NCI-H510A (cell line): ENCODE data around the gene FRAS1.
A peak's percentile ranks its signal among the peaks of the same experiment; 100 is the strongest.

Experiments used
- DNase-seq: peaks from one replicate; lab custom pipeline; 2025; lab: John Stamatoyannopoulos, UW

FRAS1 gene

GRCh38 chr4:78551420-78552351 is 494.6 kb downstream of the FRAS1 start, which contains the start of gene ANXA3:
Gene ANXA3, plus strand, starts transcription at chr4:78551770. Its CDS starts 2,704 bp downstream, at chr4:78554474.
- peak; percentile 17 for DNase-seq

DNA sequence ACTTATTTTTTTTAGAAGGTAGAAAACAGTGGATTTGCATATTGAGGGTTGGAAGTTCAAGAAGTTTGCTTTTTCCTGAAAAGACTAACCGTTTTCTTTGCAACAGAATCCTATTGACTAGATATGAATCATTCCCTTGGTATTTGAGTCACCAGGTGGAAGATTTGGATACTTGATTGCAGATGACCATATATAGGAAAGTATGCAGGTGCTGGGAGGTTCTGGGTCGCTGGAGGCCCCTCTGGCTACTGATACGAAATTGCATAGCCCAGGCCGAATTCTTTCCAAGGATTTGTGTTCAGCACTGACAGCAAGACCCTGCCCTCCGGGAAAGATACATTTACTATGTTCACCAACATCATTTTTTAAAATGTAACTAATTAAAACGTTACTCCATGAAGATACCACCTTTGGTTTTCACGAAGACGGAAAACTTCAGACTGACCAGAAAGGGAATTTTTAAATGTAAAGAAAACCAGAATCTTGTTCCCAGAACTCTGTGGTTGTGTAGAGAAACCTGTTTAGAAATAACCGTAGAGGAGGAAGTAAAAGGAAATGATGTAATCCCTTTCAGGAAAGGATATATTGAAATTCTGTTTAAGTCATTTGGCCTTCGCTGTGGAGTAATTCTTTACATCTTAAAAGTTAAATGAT is 495.4 kb downstream of the FRAS1 start:
- no peak for DNase-seq

- no peak for DNase-seq
These were observed 495.9 kb downstream of the FRAS1 start for GRCh38 chr4:78553043-78553396.

DNA sequence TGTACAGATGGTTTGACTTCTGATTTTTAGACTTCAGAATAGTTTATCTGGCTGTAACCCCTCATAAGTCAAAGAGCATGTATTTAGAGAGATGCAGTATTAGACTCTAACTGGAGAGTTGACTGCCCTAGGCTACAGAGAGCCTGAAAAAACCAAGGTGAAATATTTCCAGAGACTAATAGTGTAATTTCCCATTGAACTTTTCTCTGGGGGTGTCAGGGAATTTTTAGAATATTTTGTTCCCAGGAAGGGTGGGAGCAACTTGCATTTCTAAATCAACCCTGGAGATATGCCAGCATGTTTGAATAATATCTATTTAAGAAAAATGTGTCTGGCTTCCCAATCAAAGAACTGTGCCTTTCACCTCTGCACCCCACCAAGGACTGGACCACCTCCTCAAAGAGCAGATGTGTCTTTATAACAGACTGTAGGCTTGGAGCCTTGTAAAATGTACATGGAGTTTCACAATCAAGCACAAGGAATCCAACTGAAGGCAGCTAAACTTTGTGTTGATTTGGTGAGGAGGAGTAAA is 496.5 kb downstream of the FRAS1 start:
- DNase-seq: no peak

DNA sequence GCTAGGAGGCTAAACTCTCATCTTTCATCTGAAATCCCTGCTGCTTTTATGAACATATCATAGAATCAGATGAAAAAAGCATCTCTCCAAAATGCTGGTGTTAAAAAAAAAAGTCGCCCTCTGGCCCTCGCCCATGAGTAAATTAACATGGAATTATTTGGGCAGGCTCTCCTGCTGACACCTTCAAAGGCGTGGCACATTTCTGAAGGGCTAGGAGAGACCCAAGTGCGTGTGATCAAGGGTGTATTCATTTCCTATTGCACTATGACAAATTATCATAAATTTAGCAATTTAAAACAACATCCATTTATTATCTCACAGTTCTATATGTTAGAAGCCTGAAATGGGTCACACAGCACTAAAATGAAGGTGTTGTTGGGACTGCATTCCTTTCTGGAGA is 499.5 kb downstream of the FRAS1 start:
- no peak for DNase-seq

DNA sequence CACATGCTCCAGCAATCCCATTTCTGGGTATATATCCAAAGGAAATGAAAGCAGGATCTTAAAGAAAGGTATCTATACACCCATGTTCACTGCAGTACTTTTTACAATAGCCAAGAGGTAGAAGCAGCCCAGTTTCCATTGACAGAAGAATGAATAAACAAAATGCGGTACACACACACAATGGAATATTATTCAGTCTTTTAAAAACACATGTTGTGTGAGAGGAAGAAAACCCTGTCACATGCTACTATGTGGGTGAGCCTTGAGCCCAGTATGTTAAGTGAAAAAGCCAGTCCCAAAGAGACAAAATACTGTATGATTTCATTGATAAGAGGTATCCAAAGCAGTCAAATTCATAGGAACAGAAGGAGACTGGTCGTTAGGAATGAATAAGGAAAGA is 500.7 kb downstream of the FRAS1 start:
- no peak for DNase-seq

DNA sequence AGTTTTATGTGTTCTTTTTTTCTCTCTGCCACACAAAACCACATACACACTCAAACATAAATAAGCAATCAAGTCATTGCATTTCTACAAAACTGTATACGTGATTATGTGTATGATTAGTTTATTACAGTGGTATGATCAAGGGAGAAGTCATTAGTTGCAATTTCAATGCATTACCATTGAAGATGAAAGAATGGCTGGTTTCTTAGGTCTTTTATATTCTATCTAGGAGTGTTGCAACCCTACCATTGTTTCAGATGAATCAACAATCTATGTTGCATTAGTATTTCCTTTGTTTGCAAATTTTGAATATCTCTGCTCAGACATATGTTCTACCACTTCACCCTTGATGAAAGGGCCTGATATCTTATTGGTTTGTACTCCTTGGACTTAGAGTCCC is 501.3 kb downstream of the FRAS1 start:
- DNase-seq: no peak

DNA sequence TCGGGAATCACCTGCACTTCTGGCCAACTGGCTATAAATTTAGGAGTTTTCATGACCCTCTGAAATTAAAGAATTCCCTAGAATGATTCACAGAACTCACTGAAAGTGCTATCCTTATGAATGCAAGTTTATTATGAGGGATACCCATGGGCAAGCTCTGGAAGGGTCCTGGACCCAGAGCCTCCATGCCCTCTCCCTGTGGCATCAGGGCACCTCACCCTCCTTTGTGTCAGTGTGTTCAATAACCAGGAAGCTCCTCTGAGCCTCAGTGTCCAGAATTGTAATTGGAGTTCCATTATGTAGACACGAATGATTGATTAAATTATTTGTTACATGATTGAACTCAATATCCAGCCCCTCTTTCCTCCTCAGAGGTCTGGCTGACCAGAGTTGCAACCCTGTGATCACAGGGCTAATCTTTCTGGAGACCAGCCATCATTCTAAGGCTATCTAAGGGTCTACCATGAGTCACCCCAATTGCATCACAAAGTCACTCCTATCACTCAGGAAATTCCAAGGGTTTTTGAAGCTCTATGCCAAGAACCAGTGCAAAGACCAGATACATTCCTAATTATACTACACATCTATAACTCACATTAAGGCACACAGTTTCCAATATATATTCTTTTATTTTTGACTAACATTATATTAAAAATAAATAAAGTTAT is 503.3 kb downstream of the FRAS1 start:
- DNase-seq: no peak

GRCh38 chr4:78561677-78562076 is 504.6 kb downstream of the FRAS1 start:
- no peak for DNase-seq

DNA sequence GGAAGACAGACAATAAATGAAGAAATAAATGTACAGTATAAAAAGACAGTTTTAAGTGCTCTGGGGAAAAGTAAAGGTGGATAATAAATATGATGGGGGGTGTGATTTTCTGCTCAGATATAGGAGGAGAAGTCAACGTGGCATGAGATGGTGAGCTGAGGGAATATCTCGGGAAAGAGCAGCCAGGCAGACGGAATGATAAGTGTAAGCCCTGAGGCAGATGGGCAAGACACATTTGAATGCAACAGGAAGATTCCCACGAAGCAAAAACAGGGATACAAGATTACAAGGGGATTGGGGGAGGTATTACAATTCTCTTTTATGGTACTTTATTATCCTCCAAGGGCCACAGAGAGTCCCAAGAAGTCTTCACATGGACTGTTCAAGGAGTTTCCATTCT is 505.6 kb downstream of the FRAS1 start:
- no peak for DNase-seq

GRCh38 chr4:78565971-78566372 is 508.8 kb downstream of the FRAS1 start:
- DNase-seq: no peak

DNA sequence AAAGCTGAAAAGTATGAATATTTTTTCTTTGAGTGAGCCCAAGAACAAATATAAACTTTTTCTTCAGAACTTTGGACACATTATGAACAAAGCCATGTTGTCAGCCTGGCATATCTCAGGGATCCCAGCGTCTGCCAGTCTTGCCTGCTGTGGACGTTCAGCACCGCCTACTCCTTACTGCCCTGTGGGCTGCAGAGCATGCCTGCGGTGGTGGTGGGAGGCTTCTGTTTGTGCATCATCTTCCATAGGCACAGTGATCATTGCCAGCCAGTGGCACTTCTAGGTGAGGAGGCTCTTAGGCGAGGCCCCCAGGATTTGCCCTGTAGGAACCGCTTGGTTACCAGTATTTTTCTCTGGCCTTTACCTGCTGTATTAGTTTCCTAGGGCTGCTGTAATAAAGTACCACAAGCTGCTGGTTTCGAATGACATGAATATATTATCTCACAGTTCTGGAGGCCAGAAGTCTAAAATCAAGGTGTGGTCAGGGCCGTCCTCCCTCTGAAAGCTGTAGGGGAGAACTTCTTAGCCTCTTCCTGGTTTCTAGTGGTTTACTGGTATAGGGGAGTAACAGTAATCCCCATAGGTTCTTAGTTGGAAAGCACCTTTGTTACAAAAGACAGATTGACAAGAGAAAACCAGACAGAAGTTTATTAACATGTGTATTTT is 509.8 kb downstream of the FRAS1 start:
- DNase-seq: no peak

DNA sequence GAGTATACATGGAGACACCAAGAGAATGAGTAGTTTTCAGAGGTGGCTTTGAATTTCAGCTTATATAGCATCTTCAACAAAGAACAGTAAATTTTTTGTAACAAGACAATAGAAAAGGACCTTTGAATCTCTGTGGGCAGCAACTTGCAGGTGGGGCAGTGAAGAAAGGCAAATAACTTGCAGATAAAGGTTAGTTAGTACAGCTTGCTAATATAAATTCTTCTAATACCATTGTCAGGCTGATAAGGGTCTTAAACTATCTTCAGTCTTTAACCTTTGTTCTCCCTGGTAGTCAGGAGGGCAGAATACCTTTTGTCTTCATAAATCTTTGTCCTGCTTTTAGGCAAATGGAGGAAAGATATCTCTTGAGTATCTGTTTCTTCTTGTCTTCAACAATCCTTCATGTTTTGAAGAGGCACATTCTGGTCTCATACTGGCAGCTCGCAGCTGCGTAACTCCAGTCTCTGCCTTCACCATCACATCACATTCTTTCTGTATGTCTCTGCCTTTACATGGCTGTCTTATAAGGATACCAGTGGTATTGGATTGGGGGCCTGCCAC is 510.5 kb downstream of the FRAS1 start:
- DNase-seq: no peak

- DNase-seq: no peak
These were observed 511.6 kb downstream of the FRAS1 start for GRCh38 chr4:78568640-78569305.

DNA sequence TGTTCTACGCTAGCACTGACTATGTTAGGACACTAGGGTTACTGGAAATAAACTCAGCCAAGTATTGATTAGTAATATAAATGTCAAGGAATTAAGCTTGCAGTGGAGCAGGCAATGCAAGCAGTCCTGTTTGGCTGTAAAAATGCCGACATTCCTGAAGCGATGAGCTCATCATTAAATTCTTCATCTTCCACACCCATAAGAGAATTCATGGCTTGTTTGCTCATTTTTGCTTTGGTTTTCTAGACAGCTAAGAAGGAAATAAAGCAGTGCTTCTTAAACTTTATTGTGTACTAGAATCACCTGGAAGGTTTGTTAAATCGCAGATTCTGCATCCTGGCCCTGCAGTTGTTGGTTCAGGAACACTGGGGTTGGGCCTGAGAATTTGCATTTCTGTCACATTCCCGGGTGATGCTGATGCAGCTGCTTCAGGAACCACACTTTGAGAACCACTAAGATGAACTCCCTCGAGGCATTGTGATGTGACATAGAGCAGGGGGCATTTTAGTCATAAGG is 512.2 kb downstream of the FRAS1 start:
- DNase-seq: no peak

- DNase-seq: no peak
These were observed 513.0 kb downstream of the FRAS1 start for GRCh38 chr4:78570117-78570516.

DNA sequence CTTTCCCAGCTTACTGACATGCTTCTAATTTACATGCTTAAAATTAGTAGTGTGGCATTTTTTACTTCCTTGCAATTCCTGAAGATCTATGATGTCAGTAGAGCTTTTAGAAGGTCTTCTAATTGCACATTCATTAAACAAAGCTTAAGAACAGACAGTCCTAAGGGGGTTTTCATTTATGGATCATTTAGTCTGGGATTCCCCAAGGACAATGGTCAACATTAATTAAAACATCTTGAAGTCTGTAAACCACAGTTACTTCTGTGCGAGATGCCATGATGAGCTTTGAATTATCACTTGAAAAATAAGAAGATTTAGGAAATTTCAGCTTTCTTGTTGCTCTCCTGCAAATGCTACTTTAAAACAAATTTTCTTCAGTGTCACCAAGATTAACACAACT is 514.7 kb downstream of the FRAS1 start:
- no peak for DNase-seq

GRCh38 chr4:78578674-78579425 is 521.7 kb downstream of the FRAS1 start:
- no peak for DNase-seq

DNA sequence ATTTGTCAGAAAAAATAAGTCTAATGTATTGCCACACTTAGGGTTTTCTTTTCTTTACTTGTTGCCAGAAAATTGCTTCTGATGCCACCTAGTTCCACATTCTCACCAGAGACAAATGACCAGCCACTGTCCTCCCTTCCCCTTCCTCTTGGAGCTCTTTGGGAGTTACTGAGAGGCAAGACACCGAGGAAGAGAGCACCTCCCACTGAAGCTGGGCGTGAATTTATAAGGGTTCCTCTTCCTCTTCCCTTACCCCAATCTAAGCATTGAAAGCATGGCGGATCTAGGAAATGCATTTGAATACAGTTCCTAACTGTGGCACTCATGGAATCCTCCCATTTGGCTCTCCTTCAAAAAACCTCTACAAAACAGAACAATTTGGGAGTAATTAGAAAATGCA is 524.5 kb downstream of the FRAS1 start:
- no peak for DNase-seq

DNA sequence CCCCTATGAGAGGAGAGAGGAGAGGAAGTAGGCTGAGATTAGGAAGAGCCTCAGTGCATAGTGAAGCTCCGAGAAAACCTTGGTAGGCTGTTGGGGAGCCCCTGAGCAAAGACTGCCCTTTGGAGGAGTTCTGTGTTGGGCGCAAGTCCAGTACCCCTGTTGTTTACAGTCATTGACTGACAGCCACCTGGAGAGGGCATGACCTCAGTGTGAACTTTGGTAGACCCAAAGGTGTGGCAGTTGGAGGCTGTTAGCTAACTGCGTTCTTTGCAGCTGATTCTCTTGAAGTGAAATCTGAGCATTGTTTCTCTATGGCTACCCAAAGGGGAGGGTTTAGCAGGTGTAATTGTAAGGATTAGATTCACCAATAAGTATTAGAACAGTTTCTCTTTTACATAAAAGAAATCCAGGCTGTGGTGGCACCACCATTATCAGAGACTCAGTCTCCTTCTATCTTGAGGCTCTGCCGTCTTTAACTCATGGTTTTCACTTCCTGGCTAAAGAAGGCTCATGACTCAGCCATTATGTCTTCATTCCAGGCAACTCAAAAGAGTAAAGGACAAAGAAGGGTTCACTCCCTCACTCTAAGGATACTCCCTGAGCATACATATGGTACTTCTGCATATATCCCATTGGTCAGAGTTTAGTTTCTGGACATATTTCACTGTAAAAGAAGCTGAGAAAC is 527.9 kb downstream of the FRAS1 start:
- DNase-seq: no peak
